Mesothelial cell of epicardium (in vitro differentiated cells): Measurements from ENCODE around the gene ZFR2. TPM values are rescaled to one million over a fixed set of nuclear protein-coding genes. Genes with fewer than 3 reads are reported as not detected.
"Not testable (repeated sequence)": the region's sequence is repeated elsewhere in the genome, so short reads cannot be mapped to it uniquely, and the experiment has no call there.

Source experiments
- DNase-seq, 2 experiments: peaks; one replicate each; pipeline ENCODE4 v3.0.0; 2021; ENCODE audit warnings: low spot score in 2 of 2; ENCODE audit not compliant: unreplicated experiment in 2 of 2
- H3K27ac Mint-ChIP-seq: 2 replicates; pipeline ENCODE4 v1.8.0; 2021; ENCODE audit warnings: mixed read lengths
- H3K27me3 Mint-ChIP-seq: 2 replicates; pipeline ENCODE4 v1.8.0; 2021; ENCODE audit warnings: low read depth, mixed read lengths
- H3K36me3 Mint-ChIP-seq: 2 replicates; pipeline ENCODE4 v1.8.0; 2021; ENCODE audit warnings: mixed read lengths
- H3K4me1 Mint-ChIP-seq: 2 replicates; pipeline ENCODE4 v1.8.0; 2021; ENCODE audit warnings: mixed read lengths
- H3K4me3 Mint-ChIP-seq: 2 replicates; pipeline ENCODE4 v1.8.0; 2021; ENCODE audit warnings: mild to moderate bottlenecking, moderate library complexity, mixed read lengths
- H3K9me3 Mint-ChIP-seq: 2 replicates; pipeline ENCODE4 v1.8.0; 2021; ENCODE audit warnings: mixed read lengths
- CTCF ChIP-seq: fragments of 200-600 bp; sonication (generic); IDR thresholded peaks from one replicate; pipeline ENCODE4 v1.5.0; 2021; ENCODE audit warnings: antibody characterized with exemption; ENCODE audit not compliant: unreplicated experiment
- total RNA-seq: library from RNA; stranded (reverse); gene quantifications from 3 replicates; pipeline ENCODE4 v1.2.1, GENCODE V29; 2021

The ZFR2 gene
- total RNA-seq, 1 donor from 2014 or later, result 3.6 TPM

GRCh38 chr19:3816566-3817218 is 52.1 kb downstream of the ZFR2 start:
- H3K4me3 Mint-ChIP-seq, result no peak overlapping the region
- no peak for DNase-seq

GRCh38 chr19:3816148-3816547 is 52.7 kb downstream of the ZFR2 start:
- not testable (repeated sequence) for H3K4me3 Mint-ChIP-seq, H3K4me1 Mint-ChIP-seq, DNase-seq, H3K9me3 Mint-ChIP-seq, H3K27ac Mint-ChIP-seq, H3K27me3 Mint-ChIP-seq, H3K36me3 Mint-ChIP-seq

More at GRCh38 chr19:3816566-3817218, 52.1 kb downstream of the ZFR2 start:
- H3K4me1 Mint-ChIP-seq, result no peaks in the 10 kb centered on the region
- peaks cover 2% of the 10 kb centered on the region for H3K27me3 Mint-ChIP-seq
- no peaks in the 10 kb centered on the region for H3K36me3 Mint-ChIP-seq
- H3K27ac Mint-ChIP-seq, result no peak overlapping the region
- no peaks in the 10 kb centered on the region for H3K9me3 Mint-ChIP-seq
- no peak for TF ChIP-seq CTCF

GRCh38 chr19:3814648-3815047 is 54.2 kb downstream of the ZFR2 start:
- Mint-ChIP-seq H3K36me3 (no peaks in the 10 kb centered on the region), H3K9me3 (no peaks in the 10 kb centered on the region), H3K27me3 (peaks cover 2% of the 10 kb centered on the region), H3K4me3 (no peak overlapping the region), H3K27ac (no peak overlapping the region), H3K4me1 (no peaks in the 10 kb centered on the region)
- DNase-seq, result no peak
- TF ChIP-seq CTCF, result no peak

GRCh38 chr19:3813473-3814392 is 55.1 kb downstream of the ZFR2 start:
- Mint-ChIP-seq H3K27me3 (peaks cover 2% of the 10 kb centered on the region), H3K36me3 (no peaks in the 10 kb centered on the region), H3K27ac (no peak overlapping the region), H3K4me1 (no peaks in the 10 kb centered on the region), H3K4me3 (no peak overlapping the region), H3K9me3 (no peaks in the 10 kb centered on the region)
- DNase-seq, result no peak
- TF ChIP-seq CTCF, result no peak

- no peak for DNase-seq
- H3K4me3 Mint-ChIP-seq, result no peak overlapping the region
- no peaks in the 10 kb centered on the region for H3K4me1 Mint-ChIP-seq
- no peaks in the 10 kb centered on the region for H3K36me3 Mint-ChIP-seq
- no peak overlapping the region for H3K27ac Mint-ChIP-seq
- H3K27me3 Mint-ChIP-seq, result peaks cover 2% of the 10 kb centered on the region
- H3K9me3 Mint-ChIP-seq, result no peaks in the 10 kb centered on the region
- no peak for TF ChIP-seq CTCF
These were observed 58.0 kb downstream of the ZFR2 start for GRCh38 chr19:3810708-3811355.
